Neural progenitor cell (in vitro differentiated cells): Measurements from ENCODE around the gene ADTRP. TPM values are rescaled to one million over a fixed set of nuclear protein-coding genes. Genes with fewer than 3 reads are reported as not detected.

ENCODE experiments used
- DNase-seq: peaks from one replicate; pipeline ENCODE4 v3.0.0-alpha.2; 2016; ENCODE audit warnings: low spot score
- H2AFZ ChIP-seq: fragments of 200-600 bp; sonication (generic); replicated peaks from 2 replicates; pipeline ENCODE4 v1.6.1; 2016; ENCODE audit warnings: antibody characterized with exemption
- H3F3A ChIP-seq: fragments of 200-600 bp; sonication (generic); 2 replicates; pipeline ENCODE4 v1.6.1; 2016; ENCODE audit warnings: antibody characterized with exemption, low read depth
- H3K27ac ChIP-seq: fragments of 200-600 bp; sonication (generic); 2 replicates; pipeline ENCODE4 v1.5.1; 2016; ENCODE audit warnings: mild to moderate bottlenecking
- H3K27me3 ChIP-seq: fragments of 200-600 bp; sonication (generic); 2 replicates; pipeline ENCODE4 v1.6.1; 2016; ENCODE audit warnings: mild to moderate bottlenecking, moderate library complexity
- H3K36me3 ChIP-seq: fragments of 200-600 bp; sonication (generic); 2 replicates; pipeline ENCODE4 v1.5.1; 2016
- H3K4me1 ChIP-seq: fragments of 200-600 bp; sonication (generic); 2 replicates; pipeline ENCODE4 v1.6.1; 2016; ENCODE audit warnings: mixed run types
- H3K4me2 ChIP-seq: fragments of 200-600 bp; sonication (generic); 2 replicates; pipeline ENCODE4 v1.6.1; 2016
- H3K4me3 ChIP-seq: fragments of 200-600 bp; sonication (generic); 2 replicates; pipeline ENCODE4 v1.5.1; 2016
- H3K79me2 ChIP-seq: fragments of 200-600 bp; sonication (generic); 2 replicates; pipeline ENCODE4 v1.6.1; 2016; ENCODE audit warnings: low read depth
- H3K9ac ChIP-seq: fragments of 200-600 bp; sonication (generic); 2 replicates; pipeline ENCODE4 v1.6.1; 2016
- H3K9me3 ChIP-seq: fragments of 200-600 bp; sonication (generic); 2 replicates; pipeline ENCODE4 v1.5.1; 2016; ENCODE audit warnings: low read depth
- H4K20me1 ChIP-seq: fragments of 200-600 bp; sonication (generic); 2 replicates; pipeline ENCODE4 v1.6.1; 2016; ENCODE audit warnings: low read depth
- H3K27ac Mint-ChIP-seq: 3 replicates; pipeline ENCODE4 v1.8.0; 2021; ENCODE audit warnings: mixed read lengths
- H3K27me3 Mint-ChIP-seq: 2 replicates; pipeline ENCODE4 v1.8.0; 2022; ENCODE audit warnings: low read depth, mild to moderate bottlenecking, inconsistent platforms, moderate library complexity, mixed read lengths; ENCODE audit not compliant: insufficient read depth
- H3K36me3 Mint-ChIP-seq: 3 replicates; pipeline ENCODE4 v1.8.0; 2021; ENCODE audit warnings: mixed read lengths
- H3K4me1 Mint-ChIP-seq: 3 replicates; pipeline ENCODE4 v1.8.0; 2021; ENCODE audit warnings: mixed read lengths
- H3K4me3 Mint-ChIP-seq: 3 replicates; pipeline ENCODE4 v1.8.0; 2021; ENCODE audit warnings: mild to moderate bottlenecking, moderate library complexity, mixed read lengths
- H3K9me3 Mint-ChIP-seq: 3 replicates; pipeline ENCODE4 v1.8.0; 2020; ENCODE audit warnings: mixed read lengths
- CTCF ChIP-seq: fragments of 200-600 bp; sonication (generic); IDR thresholded peaks from 2 replicates; pipeline ENCODE4 v1.5.1; 2017; ENCODE audit warnings: antibody characterized with exemption, mild to moderate bottlenecking
- EZH2 ChIP-seq: fragments of 200-600 bp; sonication (generic); IDR thresholded peaks from 2 replicates; pipeline ENCODE4 v1.6.1; 2017; ENCODE audit warnings: antibody characterized with exemption, mild to moderate bottlenecking, moderate library complexity
- EZH2phosphoT487 ChIP-seq: fragments of 200-600 bp; sonication (generic); IDR thresholded peaks from 2 replicates; pipeline ENCODE4 v1.6.1; 2017; ENCODE audit warnings: antibody characterized with exemption
- total RNA-seq: library from RNA; depleted of rRNA; stranded (reverse); fragments of >200 nt; gene quantifications from 2 replicates; pipeline ENCODE4 v1.2.3, GENCODE V29; 2015; ENCODE audit warnings: low replicate concordance

Gene ADTRP
- total RNA-seq, 1 donor from 2014 or later, result not detected

- no peak overlapping the region for H3K4me2 ChIP-seq
- no peaks in the 10 kb centered on the region for H3K36me3 Mint-ChIP-seq
- no peaks in the 10 kb centered on the region for H3K4me1 ChIP-seq
- no peaks in the 10 kb centered on the region for H3K79me2 ChIP-seq
- H3K9me3 Mint-ChIP-seq, result no peaks in the 10 kb centered on the region
- H3K36me3 ChIP-seq, result no peaks in the 10 kb centered on the region
- no peak for TF ChIP-seq EZH2
- no peak for TF ChIP-seq EZH2phosphoT487
- no peak for TF ChIP-seq CTCF
- no peaks in the 10 kb centered on the region for H3K27me3 ChIP-seq
- H3K27ac Mint-ChIP-seq, result no peak overlapping the region
- H2AFZ ChIP-seq, result no peak overlapping the region
- no peaks in the 10 kb centered on the region for H3K9me3 ChIP-seq
- no peak overlapping the region for H3K4me3 Mint-ChIP-seq
- H3K4me1 Mint-ChIP-seq, result peaks cover 17% of the 10 kb centered on the region
- no peak for DNase-seq
- H3K9ac ChIP-seq, result no peak overlapping the region
- H3K27ac ChIP-seq, result no peak overlapping the region
- no peaks in the 10 kb centered on the region for H3F3A ChIP-seq
- H3K4me3 ChIP-seq, result no peak overlapping the region
- H4K20me1 ChIP-seq, result no peaks in the 10 kb centered on the region
- H3K27me3 Mint-ChIP-seq, result peaks cover 4% of the 10 kb centered on the region
Measured at GRCh38 chr6:11798538-11798937, 19.9 kb upstream of the ADTRP start.

GRCh38 chr6:11798096-11798495, 19.5 kb upstream of the ADTRP start:
- Mint-ChIP-seq H3K36me3 (no peaks in the 10 kb centered on the region), H3K27ac (no peak overlapping the region), H3K27me3 (peaks cover 3% of the 10 kb centered on the region), H3K4me3 (no peak overlapping the region), H3K4me1 (peaks cover 12% of the 10 kb centered on the region), H3K9me3 (peaks cover 4% of the 10 kb centered on the region)
- no peak for DNase-seq
- no peak overlapping the region for H3K9ac ChIP-seq
- no peaks in the 10 kb centered on the region for H3F3A ChIP-seq
- no peaks in the 10 kb centered on the region for H3K27me3 ChIP-seq
- H3K9me3 ChIP-seq, result no peaks in the 10 kb centered on the region
- H3K27ac ChIP-seq, result no peak overlapping the region
- H3K36me3 ChIP-seq, result no peaks in the 10 kb centered on the region
- H4K20me1 ChIP-seq, result no peaks in the 10 kb centered on the region
- H3K4me1 ChIP-seq, result no peaks in the 10 kb centered on the region
- H3K79me2 ChIP-seq, result no peaks in the 10 kb centered on the region
- TF ChIP-seq CTCF, result no peak
- TF ChIP-seq EZH2, result no peak
- TF ChIP-seq EZH2phosphoT487, result no peak
- H2AFZ ChIP-seq, result no peak overlapping the region
- no peak overlapping the region for H3K4me2 ChIP-seq
- H3K4me3 ChIP-seq, result no peak overlapping the region

GRCh38 chr6:11796829-11797228, 18.2 kb upstream of the ADTRP start:
- Histone ChIP-seq H3K4me3 (no peak overlapping the region), H3K27ac (no peak overlapping the region), H3K36me3 (no peaks in the 10 kb centered on the region), H3K4me2 (no peak overlapping the region), H4K20me1 (no peaks in the 10 kb centered on the region), H3K4me1 (no peaks in the 10 kb centered on the region), H3K9me3 (no peaks in the 10 kb centered on the region), H3K27me3 (no peaks in the 10 kb centered on the region), H2AFZ (no peak overlapping the region), H3K9ac (no peak overlapping the region), H3K79me2 (no peaks in the 10 kb centered on the region), H3F3A (no peaks in the 10 kb centered on the region)
- peaks cover 4% of the 10 kb centered on the region for H3K36me3 Mint-ChIP-seq
- no peak overlapping the region for H3K4me3 Mint-ChIP-seq
- H3K27me3 Mint-ChIP-seq, result peaks cover 3% of the 10 kb centered on the region
- peaks cover 9% of the 10 kb centered on the region for H3K4me1 Mint-ChIP-seq
- TF ChIP-seq EZH2 (no peak), CTCF (no peak), EZH2phosphoT487 (no peak)
- no peak overlapping the region for H3K27ac Mint-ChIP-seq
- H3K9me3 Mint-ChIP-seq, result peaks cover 9% of the 10 kb centered on the region
- no peak for DNase-seq
